HG03103 (cell line): Measurements from ENCODE around the gene PDLIM3.
"Not testable (repeated sequence)": the region's sequence is repeated elsewhere in the genome, so short reads cannot be mapped to it uniquely, and the experiment has no call there.

Experiments used
- ATAC-seq: cut with Tn5 transposase; IDR thresholded peaks from one replicate; pipeline ENCODE4 v1.9.1; 2021; ENCODE audit warnings: low read depth; ENCODE audit not compliant: unreplicated experiment

Gene PDLIM3

GRCh38 chr4:185554365-185555126 lies 19.2 kb upstream of the PDLIM3 start:
- no peak for ATAC-seq

DNA sequence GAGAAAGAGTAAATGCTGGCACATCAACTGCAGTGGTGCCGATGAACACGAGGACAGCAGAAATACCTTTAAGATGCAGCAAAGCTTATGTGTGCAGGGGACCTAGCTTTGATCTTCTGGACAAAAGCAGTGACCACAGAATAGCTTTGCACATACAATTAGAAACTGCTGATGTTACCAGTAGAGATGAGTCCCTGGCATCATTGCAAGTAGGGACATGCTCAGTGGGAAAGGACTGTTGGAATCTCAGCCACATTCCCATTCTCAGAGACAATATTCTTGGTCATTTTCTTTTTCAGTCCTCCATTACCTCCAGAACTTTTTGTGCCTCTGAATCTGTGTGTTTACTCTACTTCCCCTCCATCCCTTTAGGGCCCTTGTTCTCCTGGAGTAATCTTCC lies 16.9 kb upstream of the PDLIM3 start:
- no peak for ATAC-seq

- ATAC-seq = no peak
Measured at GRCh38 chr4:185550933-185551332, 15.6 kb upstream of the PDLIM3 start.

GRCh38 chr4:185549095-185549639 lies 13.9 kb upstream of the PDLIM3 start:
- no peak for ATAC-seq

- no peak for ATAC-seq
Measured at GRCh38 chr4:185548587-185548986, 13.3 kb upstream of the PDLIM3 start.

- ATAC-seq = no peak
Measured at GRCh38 chr4:185546335-185546734, 11.0 kb upstream of the PDLIM3 start.

GRCh38 chr4:185542626-185543315 lies 7.5 kb upstream of the PDLIM3 start:
- ATAC-seq = no peak

- ATAC-seq = no peak
Measured at GRCh38 chr4:185541251-185541727, 6.0 kb upstream of the PDLIM3 start.

DNA sequence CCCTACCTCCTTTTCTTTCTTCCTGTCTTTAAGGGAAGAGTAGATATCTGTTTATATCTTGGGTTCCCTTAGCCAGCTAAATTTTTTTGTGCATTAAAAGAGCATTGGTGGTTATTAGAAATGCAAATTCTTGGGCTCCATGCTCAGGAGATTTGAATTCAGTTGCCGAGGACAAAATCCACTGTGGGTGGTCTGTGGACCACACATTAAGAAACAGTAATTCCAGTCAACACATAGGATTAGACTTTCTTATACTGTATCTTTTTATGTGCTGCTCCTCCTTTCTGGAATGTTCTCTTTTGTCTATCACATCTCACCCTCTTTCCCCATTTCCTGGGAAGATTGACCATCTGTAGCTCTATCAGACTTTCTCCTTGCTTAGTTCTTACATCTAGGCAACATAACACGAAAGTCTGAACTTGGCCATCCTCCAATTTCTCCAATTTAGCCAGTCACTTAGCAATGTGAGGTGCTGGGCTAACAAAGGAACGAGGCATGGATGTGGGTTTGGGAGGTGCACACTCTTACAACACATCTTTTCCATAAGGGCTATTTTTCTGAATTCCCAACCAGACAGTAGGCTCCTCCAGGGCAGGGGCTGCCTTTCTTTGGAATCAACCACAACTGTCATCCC lies 5.3 kb upstream of the PDLIM3 start:
- no peak for ATAC-seq

- ATAC-seq = no peak
Measured at GRCh38 chr4:185540040-185540439, 4.7 kb upstream of the PDLIM3 start.

DNA sequence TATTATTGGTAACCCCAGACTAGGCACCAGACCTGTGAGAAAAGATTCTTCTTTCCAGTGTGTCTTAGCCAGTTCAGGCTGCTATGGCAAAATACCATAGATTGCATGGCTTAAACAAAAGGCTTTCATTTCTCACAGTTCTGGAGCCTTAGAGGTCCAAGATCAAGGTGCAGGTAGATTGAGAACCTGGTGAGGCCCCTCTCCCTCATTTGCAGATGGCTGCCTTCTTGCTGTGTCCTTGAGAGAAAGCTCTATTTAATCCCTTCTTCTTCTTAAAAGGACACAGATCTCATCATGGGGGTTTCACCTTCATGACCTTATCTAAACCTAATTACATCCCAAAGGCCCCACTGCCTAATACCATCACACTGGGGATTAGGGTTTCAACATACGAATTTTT lies 3.5 kb upstream of the PDLIM3 start:
- no peak for ATAC-seq

DNA sequence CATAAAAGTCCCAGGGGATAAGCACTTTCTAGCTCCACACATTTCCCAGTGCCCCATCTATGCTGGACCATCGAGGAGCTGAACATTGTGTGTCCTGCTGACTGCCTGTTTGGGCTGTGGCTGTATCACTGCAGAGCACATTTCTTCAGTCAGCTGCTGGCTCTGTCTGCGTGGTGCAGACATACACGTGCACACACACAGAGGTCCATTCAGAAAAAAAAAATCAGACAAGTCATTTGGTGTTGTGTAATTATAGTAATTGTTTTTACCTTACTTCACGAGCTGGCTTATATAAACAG lies 1.1 kb upstream of the PDLIM3 start:
- no peak for ATAC-seq

GRCh38 chr4:185535612-185536410 lies 504 bp upstream of the PDLIM3 start:
- no peak for ATAC-seq

DNA sequence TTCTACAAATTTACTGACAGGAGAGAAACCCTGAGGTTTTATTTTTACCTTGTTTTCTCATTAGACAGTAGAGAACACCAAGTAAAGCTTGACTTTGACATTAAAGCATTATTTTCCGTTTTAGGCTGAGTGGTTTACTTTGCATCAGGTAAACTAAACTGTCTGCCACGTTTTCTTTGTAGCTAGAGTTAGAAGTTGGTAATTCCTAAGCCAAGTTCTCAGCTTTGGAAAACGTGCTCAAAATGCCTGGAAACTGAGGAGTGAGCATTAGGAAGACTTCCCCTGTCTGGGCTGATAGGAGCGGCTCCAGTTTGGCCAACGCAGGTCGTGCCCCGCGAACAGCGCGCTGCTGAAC lies 819 bp downstream of the PDLIM3 start:
- no peak for ATAC-seq

GRCh38 chr4:185532795-185533324 lies 2.4 kb downstream of the PDLIM3 start:
- no peak for ATAC-seq

GRCh38 chr4:185532293-185532692 lies 3.0 kb downstream of the PDLIM3 start:
- no peak for ATAC-seq

- not testable (repeated sequence) for ATAC-seq
Measured at GRCh38 chr4:185531654-185532053, 3.7 kb downstream of the PDLIM3 start.

DNA sequence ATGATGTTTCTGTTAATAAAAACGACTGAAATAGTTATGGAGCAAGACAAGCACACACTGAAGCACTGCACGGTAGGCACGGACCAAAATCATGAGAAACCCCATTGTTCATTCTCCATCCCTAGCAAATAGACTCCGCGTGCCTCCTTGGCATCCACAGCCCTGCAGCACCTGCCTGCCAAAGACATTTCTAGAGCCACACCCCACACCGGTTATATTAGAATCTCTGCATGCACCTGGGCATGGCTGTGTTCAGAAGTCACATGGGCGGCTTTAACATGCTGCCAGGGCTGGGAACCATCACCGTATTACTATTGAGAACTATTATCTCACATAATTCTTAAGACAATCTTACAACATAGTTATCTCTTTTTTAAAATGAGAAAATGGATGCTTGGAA lies 5.9 kb downstream of the PDLIM3 start:
- ATAC-seq = no peak

DNA sequence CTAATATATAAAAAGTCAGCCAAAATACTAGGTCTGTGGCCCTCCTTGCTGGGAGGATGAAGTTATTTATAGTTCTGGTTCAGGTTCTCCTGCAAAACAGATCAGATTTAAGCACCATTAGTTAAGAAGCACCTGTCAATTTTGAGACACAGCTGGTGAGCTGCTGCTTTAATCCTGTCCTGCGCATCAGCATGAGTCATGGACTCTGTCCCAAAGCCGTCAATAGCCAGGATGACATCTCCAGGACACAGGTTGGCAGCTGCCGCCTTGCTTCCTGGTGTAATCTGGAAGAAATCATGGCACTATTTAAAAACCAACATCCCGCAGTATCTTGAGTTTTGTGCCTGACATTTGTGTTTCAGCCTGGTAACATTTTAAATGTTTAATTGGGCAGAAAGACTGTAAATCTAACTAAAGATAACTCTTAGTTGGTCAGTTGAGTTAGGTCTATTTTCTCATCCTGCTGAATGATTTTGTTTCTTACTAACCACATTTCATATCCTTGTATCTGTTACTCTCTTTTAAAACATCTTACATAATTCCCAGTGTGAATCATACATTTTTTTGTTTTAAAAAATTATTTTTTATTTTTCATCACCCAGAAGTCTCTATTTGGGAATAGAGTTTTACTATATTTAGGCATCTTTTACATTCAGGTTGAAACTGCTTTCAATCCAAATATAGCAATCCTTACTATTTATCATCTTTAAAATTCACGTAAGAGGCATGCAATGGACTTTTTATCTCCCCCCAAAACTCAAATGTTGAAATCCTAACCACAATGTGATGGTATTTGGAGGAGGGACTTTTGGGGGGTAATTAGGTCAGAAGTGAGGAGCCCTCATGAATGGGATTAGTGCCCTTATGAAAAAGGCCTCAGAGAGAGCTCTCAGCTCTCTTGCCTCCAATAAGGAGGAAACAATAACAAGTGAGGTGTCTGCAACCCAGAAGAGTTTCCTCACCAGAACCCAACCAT lies 10.1 kb downstream of the PDLIM3 start:
- ATAC-seq = no peak
